HepG2 (cell line): Measurements from ENCODE around the gene CEBPA. TPM values are rescaled to one million over a fixed set of nuclear protein-coding genes. Genes with fewer than 3 reads are reported as not detected.

Source experiments
- ATAC-seq: fragments of 200-7000 bp; cut with Tn5 transposase; 3 replicates; pipeline ENCODE4 v1.9.1; 2020; ENCODE audit warnings: mild to moderate bottlenecking, moderate library complexity
- BruUV-seq: library from RNA; stranded (reverse); fragments of 400-500 nt; replicated peaks from 2 replicates; lab custom pipeline; 2021; lab: Mats Ljungman, UMichigan
- CTCF ChIA-PET: fragments of 300-600 bp; formaldehyde crosslinking; extraction: SDS; loops from one replicate; lab custom pipeline; 2021; ENCODE audit warnings: low total read pairs, inconsistent platforms, low intra/inter-chr PET ratio; lab: Yijun Ruan, JAX
- POLR2A ChIA-PET: fragments of 350-600 bp; sonication (Branson Sonifier 250); formaldehyde crosslinking; loops from one replicate; lab custom pipeline; 2020; ENCODE audit warnings: antibody characterized with exemption, inconsistent platforms; lab: Yijun Ruan, JAX
- DNase-seq: peaks from one replicate; pipeline ENCODE4 v3.0.0-alpha.2; 2015; ENCODE audit warnings: low spot score
- FAIRE-seq: peaks from 3 replicates; lab custom pipeline; 2011; peaks lifted over from hg19 to GRCh38; lab: Jason Lieb, UNC
- H2AFZ ChIP-seq: one replicate; pipeline ENCODE4 v1.6.1; 2011; ENCODE audit warnings: low read length, inconsistent platforms
- H3K27ac ChIP-seq: fragments of 300-600 bp; 3 replicates; pipeline ENCODE4 v1.8.0; 2011; ENCODE audit warnings: mixed run types, mild to moderate bottlenecking, mixed read lengths, low read length, inconsistent platforms; ENCODE audit not compliant: insufficient read depth; ENCODE audit errors: extremely low read length
- H3K27me3 ChIP-seq, 2 experiments: fragments of 200-600 bp in 1 of 2; 2 replicates in 1 of 2; 3 replicates in 1 of 2; pipeline versions ENCODE4 v1.6.0 to v1.8.0; 2011; ENCODE audit warnings: low read length in 2 of 2, mild to moderate bottlenecking in 2 of 2, moderate library complexity in 2 of 2, inconsistent platforms in 1 of 2; ENCODE audit not compliant: insufficient read depth in 2 of 2, control insufficient read depth in 1 of 2
- H3K36me3 ChIP-seq, 2 experiments: fragments of 200-600 bp in 1 of 2; replicated peaks in 1 of 2; 2 replicates in 1 of 2; 3 replicates in 1 of 2; pipeline versions ENCODE4 v1.5.1 to v1.8.0; 2011; ENCODE audit warnings: low read length in 2 of 2, inconsistent platforms in 1 of 2; ENCODE audit not compliant: insufficient read depth in 2 of 2, control insufficient read depth in 1 of 2
- H3K4me1 ChIP-seq: 2 replicates; pipeline ENCODE4 v1.5.1; 2012; ENCODE audit warnings: low read length, inconsistent platforms; ENCODE audit not compliant: insufficient read depth
- H3K4me2 ChIP-seq: 2 replicates; pipeline ENCODE4 v1.6.0; 2011; ENCODE audit warnings: low read depth, low read length, inconsistent platforms
- H3K4me3 ChIP-seq, 3 experiments: fragments of 200-600 bp in 1 of 3; sonication (generic), shearing (Covaris generic) in 1 of 3; replicated peaks in 1 of 3; 2 replicates each; pipeline ENCODE4 v1.5.1; 2011 to 2016; ENCODE audit warnings: low read length in 3 of 3, inconsistent platforms in 2 of 3, low read depth in 2 of 3, mild to moderate bottlenecking in 2 of 3, control low read depth in 1 of 3, mixed read lengths in 1 of 3; ENCODE audit not compliant: insufficient read depth in 1 of 3
- H3K79me2 ChIP-seq: one replicate; pipeline ENCODE4 v1.6.1; 2011; ENCODE audit warnings: low read length, inconsistent platforms; ENCODE audit not compliant: insufficient read depth
- H3K9ac ChIP-seq: 2 replicates; pipeline ENCODE4 v1.6.0; 2011; ENCODE audit warnings: mild to moderate bottlenecking, low read depth, low read length, inconsistent platforms; ENCODE audit not compliant: insufficient read depth
- H3K9me3 ChIP-seq: 2 replicates; pipeline ENCODE4 v1.5.1; 2012; ENCODE audit warnings: mild to moderate bottlenecking, low read length
- H4K20me1 ChIP-seq: 2 replicates; pipeline ENCODE4 v1.6.0; 2011; ENCODE audit warnings: inconsistent platforms, mild to moderate bottlenecking, low read length, moderate library complexity; ENCODE audit not compliant: insufficient read depth
- FOXA3 ChIP-seq: IDR thresholded peaks from 2 replicates; pipeline ENCODE4 v1.6.1; 2016; ENCODE audit warnings: missing genetic modification reagents, missing compliant biosample characterization
- NFRKB ChIP-seq: fragments of 450-650 bp; IDR thresholded peaks from 2 replicates; pipeline ENCODE4 v1.6.1; 2017
- RXRA ChIP-seq: sonication (generic); formaldehyde crosslinking; IDR thresholded peaks from 2 replicates; pipeline ENCODE4 v1.5.1; 2020; ENCODE audit warnings: missing genetic modification reagents
- SMAD9 ChIP-seq: sonication (generic); formaldehyde crosslinking; IDR thresholded peaks from 2 replicates; pipeline ENCODE4 v1.5.1; 2020; ENCODE audit warnings: mild to moderate bottlenecking, missing genetic modification reagents
- SOX6 ChIP-seq, 2 experiments: fragments of 450-650 bp in 1 of 2; sonication (generic) in 1 of 2; formaldehyde crosslinking in 1 of 2; IDR thresholded peaks; 2 replicates each; pipeline versions ENCODE4 v1.4.0 to v1.6.1; 2017 to 2020; ENCODE audit warnings: antibody characterized with exemption in 1 of 2, mild to moderate bottlenecking in 1 of 2, missing genetic modification reagents in 1 of 2
- SP1 ChIP-seq, 2 experiments: fragments of 450-650 bp in 1 of 2; sonication (generic) in 1 of 2; formaldehyde crosslinking in 1 of 2; IDR thresholded peaks; 2 replicates each; pipeline versions ENCODE4 v1.4.0 to v1.6.1; 2016 to 2020; ENCODE audit warnings: missing genetic modification reagents in 1 of 2
- ZNF207 ChIP-seq: fragments of 450-650 bp; IDR thresholded peaks from 2 replicates; pipeline ENCODE4 v1.6.1; 2016; ENCODE audit warnings: antibody characterized with exemption, borderline replicate concordance
- ZNF484 ChIP-seq: sonication (generic); formaldehyde crosslinking; IDR thresholded peaks from 2 replicates; pipeline ENCODE4 v1.5.1; 2020; ENCODE audit warnings: mild to moderate bottlenecking, low read depth, missing genetic modification reagents, borderline replicate concordance
- ZNF546 ChIP-seq: sonication (generic); formaldehyde crosslinking; conservative IDR thresholded peaks from 2 replicates; pipeline ENCODE4 v1.8.1; 2023; ENCODE audit warnings: mild to moderate bottlenecking, missing genetic modification reagents
- ZNF598 ChIP-seq: sonication (generic); formaldehyde crosslinking; IDR thresholded peaks from 2 replicates; pipeline ENCODE4 v1.5.1; 2020; ENCODE audit warnings: mild to moderate bottlenecking, missing genetic modification reagents, borderline replicate concordance
- ZNF761 ChIP-seq: sonication (generic); formaldehyde crosslinking; conservative IDR thresholded peaks from 2 replicates; pipeline ENCODE4 v1.4.0; 2020; ENCODE audit warnings: mild to moderate bottlenecking, missing genetic modification reagents
- WGBS: methylation state at CpG from one replicate; pipeline ENCODE4 v1.1.6; 2017; ENCODE audit warnings: low lambda C conversion rate; 5-methylcytosine and 5-hydroxymethylcytosine counted together
- in situ Hi-C: cut with HindIII; loops from 2 replicates; pipeline ENCODE4 v1.10.0; 2017; ENCODE audit warnings: low pct_unique_long_range_greater_than_20kb; ENCODE audit not compliant: extremely low pct_ligation_motif_present
- intact Hi-C: fragments of 100-400 bp; cut with micrococcal nuclease; formaldehyde crosslinking; loops from one replicate; pipeline ENCODE4 v1.10.0; 2022; ENCODE audit not compliant: unreplicated experiment
- polyA plus RNA-seq, 8 experiments: library from polyadenylated mRNA; depleted of rRNA in 3 of 8; stranded (reverse) in 7 of 8; unstranded in 1 of 8; fragments of >200 nt; fragmentation: Illumina TruSeq in 4 of 8; extraction: Trizol in 4 of 8; gene quantifications; 2 replicates each; pipeline versions ENCODE4 v1.2.1 to v1.2.3, GENCODE V29; 2011 to 2016; ENCODE audit warnings: low read depth in 4 of 8, missing spikeins in 1 of 8, mixed read lengths in 1 of 8; ENCODE audit not compliant: insufficient read depth in 1 of 8
- total RNA-seq, 5 experiments: library from RNA; depleted of rRNA; stranded (reverse); fragments of >200 nt; fragmentation: Illumina TruSeq; extraction: Trizol; gene quantifications; 2 replicates each; pipeline ENCODE4 v1.2.3, GENCODE V29; 2016; ENCODE audit warnings: low read depth in 1 of 5
- TF ChIP-seq, protein P1 (sequence below): sonication (generic); formaldehyde crosslinking; IDR thresholded peaks from 2 replicates; pipeline ENCODE4 v1.4.0; 2020; ENCODE audit warnings: mild to moderate bottlenecking, missing genetic modification reagents
- TF ChIP-seq, protein P2 (sequence below): sonication (generic); formaldehyde crosslinking; IDR thresholded peaks from 2 replicates; pipeline ENCODE4 v1.8.1; 2023; ENCODE audit warnings: missing genetic modification reagents, inconsistent platforms, borderline replicate concordance
- TF ChIP-seq, protein P3 (sequence below): IDR thresholded peaks from 2 replicates; pipeline ENCODE4 v1.6.1; 2016; ENCODE audit warnings: low read depth, borderline replicate concordance
- TF ChIP-seq, protein P4 (sequence below): sonication (generic); formaldehyde crosslinking; IDR thresholded peaks from 2 replicates; pipeline ENCODE4 v1.4.0; 2020; ENCODE audit warnings: missing genetic modification reagents
- TF ChIP-seq, protein P5 (sequence below): sonication (generic); formaldehyde crosslinking; conservative IDR thresholded peaks from 2 replicates; pipeline ENCODE4 v1.8.0; 2022; ENCODE audit warnings: mild to moderate bottlenecking, moderate library complexity, missing genetic modification reagents
- TF ChIP-seq, protein P6 (sequence below): sonication (generic); formaldehyde crosslinking; IDR thresholded peaks from 2 replicates; pipeline ENCODE4 v1.4.0; 2020; ENCODE audit warnings: missing genetic modification reagents

The CEBPA gene
- total and polyA plus RNA-seq, 2 of the 13 experiments (the other 11 are each of a cell fraction or from before 2014, with no cell fraction given): 24.8 to 103 TPM

DNA sequence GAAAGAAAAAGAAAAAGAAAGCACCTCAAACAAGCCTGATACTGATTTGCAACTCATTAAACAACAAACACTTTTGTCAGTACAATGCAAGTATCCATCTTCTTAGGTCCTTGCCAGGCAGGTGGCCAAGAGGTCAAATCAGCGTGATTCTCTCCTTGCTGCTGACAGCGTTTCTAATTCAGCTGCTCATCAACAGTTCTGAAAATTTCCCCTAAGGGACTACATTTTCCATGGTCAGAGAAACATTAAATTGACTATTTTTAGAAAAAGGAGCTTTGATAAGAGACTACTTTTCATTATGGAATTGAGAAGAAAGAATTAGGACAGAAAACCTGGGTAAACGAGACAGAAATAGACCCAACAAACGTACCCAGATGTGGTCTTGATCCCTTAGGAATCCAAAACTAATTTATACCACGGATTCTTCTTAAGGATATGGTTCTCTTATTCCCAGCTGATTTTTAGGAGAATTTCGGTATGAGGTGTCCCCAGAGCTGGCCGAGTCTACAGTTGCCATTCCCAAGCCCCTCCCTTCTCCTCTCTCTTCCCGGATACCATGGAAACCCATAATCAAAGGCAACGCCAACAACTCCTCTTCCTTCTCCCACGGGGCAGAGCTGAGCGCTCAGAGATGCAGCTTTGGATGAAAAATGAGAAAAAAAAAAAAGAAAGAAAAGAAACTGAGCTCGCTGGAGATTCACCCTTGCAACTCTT is 41.7 kb upstream of the CEBPA start (continued):
- no peak for TF ChIP-seq RXRA (CRISPR knock-in tag)
- no peak for TF ChIP-seq SP1 (IDR thresholded peaks at IDR 0.05)
- no peak for TF ChIP-seq SP1 (CRISPR knock-in tag; IDR thresholded peaks at IDR 0.05)
- no peak for TF ChIP-seq ZNF484 (CRISPR knock-in tag)

DNA sequence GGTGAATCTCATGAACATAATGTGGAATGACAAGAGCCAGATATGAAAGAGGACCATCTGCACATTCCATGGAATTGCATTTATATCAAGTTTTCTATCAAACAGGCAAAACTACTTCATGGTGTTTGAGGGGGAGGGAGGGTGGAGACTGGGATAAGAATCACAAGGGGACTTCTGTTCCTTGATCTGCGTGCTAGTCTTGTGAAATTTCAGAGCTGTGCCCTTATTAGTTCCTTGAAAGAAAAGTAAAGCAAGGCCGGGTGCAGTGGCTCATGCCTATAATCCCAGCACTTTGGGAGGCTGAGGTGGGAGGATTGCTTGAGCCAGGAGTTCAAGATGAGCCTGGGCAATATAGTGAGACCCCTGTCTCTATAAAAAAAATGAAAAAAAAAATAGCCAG is 41.0 kb upstream of the CEBPA start:
- in situ Hi-C loops (no loop called here), intact Hi-C loops (no loop called here)
- Histone ChIP-seq H3K9ac (no peak overlapping the region), H3K36me3 (no peaks in the 10 kb centered on the region), H3K4me1 (peaks cover 27% of the 10 kb centered on the region), H3K27me3 (no peaks in the 10 kb centered on the region), H2AFZ (no peak overlapping the region), H3K27ac (no peak overlapping the region), H4K20me1 (no peaks in the 10 kb centered on the region), H3K79me2 (no peaks in the 10 kb centered on the region), H3K4me2 (no peak overlapping the region), H3K4me3 (no peak overlapping the region), H3K9me3 (no peaks in the 10 kb centered on the region)
- ChIA-PET CTCF (no interaction called here), POLR2A (no interaction called here)
- FAIRE-seq (no peak), ATAC-seq (no peak), DNase-seq (no peak)
- no TSS peak for BruUV-seq
- WGBS: 58% methylated on average over 2 of the region's 2 CpGs
- TF ChIP-seq SOX6 (IDR thresholded peaks at IDR 0.05) (no peak), SOX6 (CRISPR knock-in tag; IDR thresholded peaks at IDR 0.05) (no peak), ZNF598 (no peak), SMAD9 (CRISPR knock-in tag) (no peak), NFRKB (no peak), ZNF546 (CRISPR knock-in tag) (no peak), ZNF207 (no peak), ZNF761 (no peak), FOXA3 (CRISPR knock-in tag) (no peak)
- TF ChIP-seq, protein P1, sequence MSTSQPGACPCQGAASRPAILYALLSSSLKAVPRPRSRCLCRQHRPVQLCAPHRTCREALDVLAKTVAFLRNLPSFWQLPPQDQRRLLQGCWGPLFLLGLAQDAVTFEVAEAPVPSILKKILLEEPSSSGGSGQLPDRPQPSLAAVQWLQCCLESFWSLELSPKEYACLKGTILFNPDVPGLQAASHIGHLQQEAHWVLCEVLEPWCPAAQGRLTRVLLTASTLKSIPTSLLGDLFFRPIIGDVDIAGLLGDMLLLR (CRISPR knock-in tag): no peak
- TF ChIP-seq, protein P2, sequence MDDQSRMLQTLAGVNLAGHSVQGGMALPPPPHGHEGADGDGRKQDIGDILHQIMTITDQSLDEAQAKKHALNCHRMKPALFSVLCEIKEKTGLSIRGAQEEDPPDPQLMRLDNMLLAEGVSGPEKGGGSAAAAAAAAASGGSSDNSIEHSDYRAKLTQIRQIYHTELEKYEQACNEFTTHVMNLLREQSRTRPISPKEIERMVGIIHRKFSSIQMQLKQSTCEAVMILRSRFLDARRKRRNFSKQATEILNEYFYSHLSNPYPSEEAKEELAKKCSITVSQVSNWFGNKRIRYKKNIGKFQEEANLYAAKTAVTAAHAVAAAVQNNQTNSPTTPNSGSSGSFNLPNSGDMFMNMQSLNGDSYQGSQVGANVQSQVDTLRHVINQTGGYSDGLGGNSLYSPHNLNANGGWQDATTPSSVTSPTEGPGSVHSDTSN (CRISPR knock-in tag): no peak
- TF ChIP-seq, protein P3, sequence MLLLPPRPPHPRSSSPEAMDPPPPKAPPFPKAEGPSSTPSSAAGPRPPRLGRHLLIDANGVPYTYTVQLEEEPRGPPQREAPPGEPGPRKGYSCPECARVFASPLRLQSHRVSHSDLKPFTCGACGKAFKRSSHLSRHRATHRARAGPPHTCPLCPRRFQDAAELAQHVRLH: no peak
- TF ChIP-seq, protein P4, sequence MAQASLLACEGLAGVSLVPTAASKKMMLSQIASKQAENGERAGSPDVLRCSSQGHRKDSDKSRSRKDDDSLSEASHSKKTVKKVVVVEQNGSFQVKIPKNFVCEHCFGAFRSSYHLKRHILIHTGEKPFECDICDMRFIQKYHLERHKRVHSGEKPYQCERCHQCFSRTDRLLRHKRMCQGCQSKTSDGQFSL (CRISPR knock-in tag): no peak
- TF ChIP-seq, protein P5, sequence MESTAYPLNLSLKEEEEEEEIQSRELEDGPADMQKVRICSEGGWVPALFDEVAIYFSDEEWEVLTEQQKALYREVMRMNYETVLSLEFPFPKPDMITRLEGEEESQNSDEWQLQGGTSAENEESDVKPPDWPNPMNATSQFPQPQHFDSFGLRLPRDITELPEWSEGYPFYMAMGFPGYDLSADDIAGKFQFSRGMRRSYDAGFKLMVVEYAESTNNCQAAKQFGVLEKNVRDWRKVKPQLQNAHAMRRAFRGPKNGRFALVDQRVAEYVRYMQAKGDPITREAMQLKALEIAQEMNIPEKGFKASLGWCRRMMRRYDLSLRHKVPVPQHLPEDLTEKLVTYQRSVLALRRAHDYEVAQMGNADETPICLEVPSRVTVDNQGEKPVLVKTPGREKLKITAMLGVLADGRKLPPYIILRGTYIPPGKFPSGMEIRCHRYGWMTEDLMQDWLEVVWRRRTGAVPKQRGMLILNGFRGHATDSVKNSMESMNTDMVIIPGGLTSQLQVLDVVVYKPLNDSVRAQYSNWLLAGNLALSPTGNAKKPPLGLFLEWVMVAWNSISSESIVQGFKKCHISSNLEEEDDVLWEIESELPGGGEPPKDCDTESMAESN (CRISPR knock-in tag): no peak
- TF ChIP-seq, protein P6, sequence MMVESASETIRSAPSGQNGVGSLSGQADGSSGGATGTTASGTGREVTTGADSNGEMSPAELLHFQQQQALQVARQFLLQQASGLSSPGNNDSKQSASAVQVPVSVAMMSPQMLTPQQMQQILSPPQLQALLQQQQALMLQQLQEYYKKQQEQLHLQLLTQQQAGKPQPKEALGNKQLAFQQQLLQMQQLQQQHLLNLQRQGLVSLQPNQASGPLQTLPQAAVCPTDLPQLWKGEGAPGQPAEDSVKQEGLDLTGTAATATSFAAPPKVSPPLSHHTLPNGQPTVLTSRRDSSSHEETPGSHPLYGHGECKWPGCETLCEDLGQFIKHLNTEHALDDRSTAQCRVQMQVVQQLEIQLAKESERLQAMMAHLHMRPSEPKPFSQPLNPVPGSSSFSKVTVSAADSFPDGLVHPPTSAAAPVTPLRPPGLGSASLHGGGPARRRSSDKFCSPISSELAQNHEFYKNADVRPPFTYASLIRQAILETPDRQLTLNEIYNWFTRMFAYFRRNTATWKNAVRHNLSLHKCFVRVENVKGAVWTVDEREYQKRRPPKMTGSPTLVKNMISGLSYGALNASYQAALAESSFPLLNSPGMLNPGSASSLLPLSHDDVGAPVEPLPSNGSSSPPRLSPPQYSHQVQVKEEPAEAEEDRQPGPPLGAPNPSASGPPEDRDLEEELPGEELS (CRISPR knock-in tag): no peak
